Muscle layer of duodenum (tissue), 2 donors: ENCODE measurements around the gene MYRFL.

ENCODE experiments used
- H3K27ac ChIP-seq: one replicate; pipeline ENCODE4 v1.7.0; 2013; ENCODE audit warnings: mild to moderate bottlenecking, low read length
- H3K27me3 ChIP-seq: one replicate; pipeline ENCODE4 v1.7.0; 2013; ENCODE audit warnings: low read depth, mild to moderate bottlenecking, control low read depth, low read length
- H3K36me3 ChIP-seq, 2 donors: one replicate each; pipeline ENCODE4 v1.7.0; 2013; ENCODE audit warnings: low read length in 2 of 2, control low read depth in 1 of 2, mild to moderate bottlenecking in 1 of 2; ENCODE audit not compliant: insufficient read depth in 2 of 2, control insufficient read depth in 1 of 2
- H3K4me1 ChIP-seq, 2 donors: one replicate each; pipeline ENCODE4 v1.7.0; 2013; ENCODE audit warnings: low read length in 2 of 2, mild to moderate bottlenecking in 2 of 2, control low read depth in 1 of 2, moderate library complexity in 1 of 2; ENCODE audit not compliant: insufficient read depth in 2 of 2, control insufficient read depth in 1 of 2
- H3K4me3 ChIP-seq, 2 donors: one replicate each; pipeline ENCODE4 v1.7.0; 2013; ENCODE audit warnings: low read length in 2 of 2, low read depth in 1 of 2, mild to moderate bottlenecking in 1 of 2
- H3K9me3 ChIP-seq, 2 donors: one replicate each; pipeline ENCODE4 v1.7.0; 2013; ENCODE audit warnings: low read length in 2 of 2, control low read depth in 1 of 2, mild to moderate bottlenecking in 1 of 2; ENCODE audit not compliant: control insufficient read depth in 1 of 2
- donor health status: healthy.

MYRFL gene

GRCh38 chr12:69932676-69933552 lies 107.9 kb downstream of the MYRFL start:
- H3K27me3 ChIP-seq = no peaks in the 10 kb centered on the region
- no peaks in the 10 kb centered on the region for H3K36me3 ChIP-seq
- H3K9me3 ChIP-seq = peaks cover 0 to 2% of the 10 kb centered on the region in 2 donors
- H3K4me3 ChIP-seq = no peak overlapping the region
- H3K27ac ChIP-seq = no peak overlapping the region
- H3K4me1 ChIP-seq = no peaks in the 10 kb centered on the region

DNA sequence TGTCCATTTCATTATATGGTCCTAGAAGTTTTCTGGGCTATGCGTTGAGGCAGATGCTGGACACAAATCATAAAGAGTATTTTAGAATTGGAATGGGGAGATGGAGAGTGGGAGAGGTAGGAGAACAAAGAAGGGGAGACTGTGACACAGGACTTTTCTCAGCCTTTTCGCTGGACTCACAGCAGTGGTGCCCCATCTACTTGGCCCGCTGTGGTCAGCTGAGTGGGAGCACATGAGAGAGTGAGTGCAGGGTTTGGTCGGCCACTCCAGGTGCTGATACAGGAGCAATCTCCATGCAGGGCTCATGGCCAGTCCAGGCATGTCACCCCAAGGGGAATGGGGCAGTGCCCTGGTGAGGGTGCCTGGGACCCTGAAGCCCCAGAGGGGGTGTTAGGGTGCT lies 109.0 kb downstream of the MYRFL start:
- Histone ChIP-seq H3K36me3 (no peaks in the 10 kb centered on the region), H3K27ac (no peak overlapping the region), H3K27me3 (no peaks in the 10 kb centered on the region), H3K9me3 (peaks cover 0 to 2% of the 10 kb centered on the region in 2 donors), H3K4me1 (no peaks in the 10 kb centered on the region), H3K4me3 (no peak overlapping the region)

DNA sequence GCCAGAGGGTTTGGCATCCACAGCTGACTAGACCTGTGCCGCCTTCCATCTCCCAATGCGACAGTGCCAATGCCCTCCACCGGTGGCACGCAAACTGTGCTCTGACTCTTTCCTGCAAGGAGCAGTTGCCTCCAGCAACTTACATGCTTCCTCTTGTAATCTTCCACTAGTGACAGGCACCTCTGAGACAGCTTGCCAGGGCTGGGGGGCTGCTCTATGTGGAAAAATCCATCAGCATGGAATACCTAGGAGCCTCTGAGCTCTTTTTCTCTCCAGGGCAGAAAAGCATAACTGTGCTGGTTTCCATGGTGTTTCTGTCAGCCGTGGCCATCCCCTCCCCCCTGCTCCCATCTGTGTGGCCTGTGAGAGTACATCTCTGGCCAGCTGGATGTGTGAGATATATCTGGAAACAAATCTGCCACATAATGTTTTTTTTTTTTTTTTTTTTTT lies 110.6 kb downstream of the MYRFL start:
- Histone ChIP-seq H3K36me3 (no peaks in the 10 kb centered on the region), H3K4me3 (no peak overlapping the region), H3K27ac (no peak overlapping the region), H3K9me3 (peaks cover 0 to 2% of the 10 kb centered on the region in 2 donors), H3K27me3 (no peaks in the 10 kb centered on the region), H3K4me1 (no peaks in the 10 kb centered on the region)

- peaks cover 0 to 2% of the 10 kb centered on the region in 2 donors for H3K9me3 ChIP-seq
- no peaks in the 10 kb centered on the region for H3K27me3 ChIP-seq
- no peaks in the 10 kb centered on the region for H3K4me1 ChIP-seq
- no peak overlapping the region for H3K27ac ChIP-seq
- H3K36me3 ChIP-seq = no peaks in the 10 kb centered on the region
- H3K4me3 ChIP-seq = no peak overlapping the region
Observed at GRCh38 chr12:69936214-69936731, 111.2 kb downstream of the MYRFL start.

DNA sequence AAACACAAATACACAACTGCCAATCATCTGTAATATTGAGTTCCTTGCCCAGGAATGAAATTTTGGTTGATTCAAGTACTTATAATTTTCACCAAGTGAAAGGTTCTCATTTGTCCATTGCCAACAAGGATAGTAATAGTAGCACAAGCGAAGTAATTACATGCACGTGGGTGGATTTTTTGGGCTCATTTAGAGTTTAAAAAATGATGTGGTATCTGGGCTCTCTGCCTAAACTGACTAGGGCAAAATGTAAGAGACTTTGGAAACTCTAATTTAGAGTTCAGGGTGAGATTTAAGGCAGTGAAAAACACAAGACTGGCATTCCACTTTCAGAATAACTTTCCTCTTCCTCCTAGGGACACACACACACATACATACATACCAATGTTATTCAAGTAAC lies 111.7 kb downstream of the MYRFL start:
- H3K27ac ChIP-seq = no peak overlapping the region
- no peak overlapping the region for H3K4me3 ChIP-seq
- H3K4me1 ChIP-seq = no peaks in the 10 kb centered on the region
- no peaks in the 10 kb centered on the region for H3K36me3 ChIP-seq
- H3K9me3 ChIP-seq = peaks cover 0 to 2% of the 10 kb centered on the region in 2 donors
- H3K27me3 ChIP-seq = no peaks in the 10 kb centered on the region

GRCh38 chr12:69947123-69947522 lies 122.1 kb downstream of the MYRFL start:
- H3K4me1 ChIP-seq = no peaks in the 10 kb centered on the region
- no peak overlapping the region for H3K4me3 ChIP-seq
- no peaks in the 10 kb centered on the region for H3K36me3 ChIP-seq
- H3K27me3 ChIP-seq = no peaks in the 10 kb centered on the region
- H3K27ac ChIP-seq = no peak overlapping the region
- H3K9me3 ChIP-seq = no peaks in the 10 kb centered on the region

DNA sequence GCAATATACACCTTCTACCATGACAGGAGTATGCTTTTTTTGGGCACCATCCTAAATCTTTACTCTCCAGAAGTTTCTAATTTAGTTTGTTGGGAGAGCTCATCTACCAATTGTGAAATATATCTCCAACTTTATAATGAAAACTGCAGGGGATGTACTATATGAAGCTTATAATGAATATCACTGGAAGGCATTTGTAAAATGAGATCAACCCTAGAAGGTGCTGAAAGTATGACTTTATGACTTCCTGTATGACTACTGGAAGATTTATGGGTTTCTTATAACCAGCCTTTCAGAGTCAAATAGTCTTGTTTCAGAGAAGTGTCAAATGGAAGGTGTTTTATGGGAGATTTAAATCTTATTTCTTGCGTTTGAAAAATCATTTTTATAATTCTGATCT lies 122.9 kb downstream of the MYRFL start:
- H3K36me3 ChIP-seq = no peaks in the 10 kb centered on the region
- H3K4me1 ChIP-seq = no peaks in the 10 kb centered on the region
- no peaks in the 10 kb centered on the region for H3K9me3 ChIP-seq
- no peaks in the 10 kb centered on the region for H3K27me3 ChIP-seq
- no peak overlapping the region for H3K4me3 ChIP-seq
- H3K27ac ChIP-seq = no peak overlapping the region

DNA sequence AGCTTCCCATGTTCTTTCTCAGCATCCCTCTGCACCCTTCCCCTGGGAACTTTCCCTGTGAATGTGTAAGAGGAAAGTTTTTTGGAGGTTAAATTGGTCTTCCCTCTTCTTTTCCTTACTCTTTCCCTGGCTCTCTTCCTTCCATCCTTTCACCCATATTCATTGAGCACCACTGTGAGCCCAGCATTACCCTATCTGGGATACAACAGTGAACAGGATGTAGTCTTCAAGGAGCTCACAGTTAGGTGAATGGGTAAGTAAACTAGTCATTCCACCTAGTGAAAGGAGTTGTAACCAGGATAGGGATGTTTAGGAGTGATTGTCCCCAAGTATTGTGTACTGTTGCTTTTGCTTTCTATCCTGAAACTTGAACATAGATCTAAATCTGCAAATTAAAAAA lies 123.8 kb downstream of the MYRFL start:
- Histone ChIP-seq H3K27ac (no peak overlapping the region), H3K27me3 (no peaks in the 10 kb centered on the region), H3K4me1 (no peaks in the 10 kb centered on the region), H3K36me3 (no peaks in the 10 kb centered on the region), H3K9me3 (no peaks in the 10 kb centered on the region), H3K4me3 (no peak overlapping the region)

DNA sequence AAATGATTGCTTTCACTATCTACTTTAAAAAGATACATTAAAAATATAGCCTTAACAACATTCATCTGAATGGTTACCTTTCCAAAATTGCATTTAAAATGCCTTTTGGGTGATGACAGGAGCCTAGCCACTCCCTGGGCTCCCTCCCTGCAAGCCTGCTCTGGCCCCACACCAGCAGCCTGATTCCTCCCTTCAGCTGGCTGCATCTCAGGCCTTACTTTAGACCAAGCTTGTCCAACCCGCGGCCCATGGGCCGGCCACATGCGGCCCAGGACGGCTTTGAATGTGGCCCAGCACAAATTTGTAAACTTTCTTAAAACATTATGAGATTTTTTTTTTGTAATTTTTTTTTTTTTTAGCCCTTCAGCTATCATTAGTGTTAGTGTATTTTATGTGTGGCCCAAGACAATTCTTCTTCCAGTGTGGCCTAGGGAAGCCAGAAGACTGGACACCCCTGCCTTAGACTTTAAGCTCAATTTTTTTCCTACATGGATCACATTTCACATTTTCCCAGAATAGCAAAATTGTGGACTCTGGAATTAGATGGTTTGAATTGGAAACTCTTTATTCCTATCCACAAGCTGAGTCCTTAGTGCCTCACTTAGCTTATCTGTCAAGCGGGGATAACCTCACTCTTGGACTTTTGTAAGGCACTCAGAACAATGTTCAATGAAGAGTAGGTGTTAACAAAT lies 124.4 kb downstream of the MYRFL start:
- no peaks in the 10 kb centered on the region for H3K27me3 ChIP-seq
- no peak overlapping the region for H3K4me3 ChIP-seq
- no peak overlapping the region for H3K27ac ChIP-seq

GRCh38 chr12:69951108-69951507 lies 126.1 kb downstream of the MYRFL start:
- Histone ChIP-seq H3K9me3 (no peaks in the 10 kb centered on the region), H3K27ac (no peak overlapping the region), H3K4me1 (no peaks in the 10 kb centered on the region), H3K36me3 (no peaks in the 10 kb centered on the region), H3K27me3 (no peaks in the 10 kb centered on the region), H3K4me3 (no peak overlapping the region)

More for the DNA sequence above, 124.4 kb downstream of the MYRFL start:
- Histone ChIP-seq H3K9me3 (no peaks in the 10 kb centered on the region), H3K4me1 (no peaks in the 10 kb centered on the region), H3K36me3 (no peaks in the 10 kb centered on the region)

DNA sequence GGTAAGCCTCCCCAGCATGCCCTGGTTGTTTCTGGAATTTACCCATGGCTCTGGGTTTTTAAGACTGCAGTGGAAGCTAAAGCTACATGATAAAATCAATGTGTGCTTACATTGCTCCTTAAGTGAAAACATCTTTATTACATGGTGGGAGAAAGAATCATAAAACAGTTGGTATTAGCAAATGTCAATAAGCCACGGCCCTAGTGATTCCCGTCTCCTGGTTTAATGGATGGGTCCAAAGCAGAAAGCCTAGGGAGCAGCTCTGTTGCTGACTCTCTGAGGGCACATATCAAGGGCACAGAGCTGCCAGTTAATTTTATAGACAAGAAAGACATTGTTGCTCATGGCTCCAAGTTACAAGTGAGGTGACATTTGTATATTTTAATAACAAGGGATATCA lies 127.9 kb downstream of the MYRFL start:
- H3K4me3 ChIP-seq = no peak overlapping the region
- no peaks in the 10 kb centered on the region for H3K4me1 ChIP-seq
- H3K27ac ChIP-seq = no peak overlapping the region
- no peaks in the 10 kb centered on the region for H3K9me3 ChIP-seq
- H3K36me3 ChIP-seq = no peaks in the 10 kb centered on the region
- no peaks in the 10 kb centered on the region for H3K27me3 ChIP-seq
